Effector memory CD4-positive, alpha-beta T cell (primary cell): Measurements from ENCODE around the gene SLC28A3.

Source experiments
- DNase-seq, 3 donors: peaks; one replicate each; pipeline ENCODE4 v3.0.0-alpha.2; 2020
- H3K27ac ChIP-seq: 2 replicates; pipeline ENCODE4 v1.7.0; 2013; ENCODE audit warnings: mild to moderate bottlenecking, low read length, moderate library complexity; ENCODE audit not compliant: insufficient read depth, poor library complexity, severe bottlenecking
- H3K27me3 ChIP-seq: replicated peaks from 2 replicates; pipeline ENCODE4 v1.7.0; 2013; ENCODE audit warnings: mild to moderate bottlenecking, low read length; ENCODE audit not compliant: insufficient read depth, control insufficient read depth, poor library complexity, severe bottlenecking
- H3K36me3 ChIP-seq: 2 replicates; pipeline ENCODE4 v1.7.0; 2013; ENCODE audit warnings: mild to moderate bottlenecking, low read length, moderate library complexity; ENCODE audit not compliant: control insufficient read depth, insufficient read depth
- H3K4me1 ChIP-seq: 2 replicates; pipeline ENCODE4 v1.7.0; 2013; ENCODE audit warnings: low read length, mild to moderate bottlenecking; ENCODE audit not compliant: control insufficient read depth, insufficient read depth, poor library complexity, severe bottlenecking
- H3K4me3 ChIP-seq: 2 replicates; pipeline ENCODE4 v1.7.0; 2013; ENCODE audit warnings: low read length, low read depth, mild to moderate bottlenecking; ENCODE audit not compliant: insufficient read depth, poor library complexity, severe bottlenecking
- H3K9me3 ChIP-seq: 2 replicates; pipeline ENCODE4 v1.7.0; 2013; ENCODE audit warnings: mild to moderate bottlenecking, low read length, moderate library complexity; ENCODE audit not compliant: control insufficient read depth

Gene SLC28A3

DNA sequence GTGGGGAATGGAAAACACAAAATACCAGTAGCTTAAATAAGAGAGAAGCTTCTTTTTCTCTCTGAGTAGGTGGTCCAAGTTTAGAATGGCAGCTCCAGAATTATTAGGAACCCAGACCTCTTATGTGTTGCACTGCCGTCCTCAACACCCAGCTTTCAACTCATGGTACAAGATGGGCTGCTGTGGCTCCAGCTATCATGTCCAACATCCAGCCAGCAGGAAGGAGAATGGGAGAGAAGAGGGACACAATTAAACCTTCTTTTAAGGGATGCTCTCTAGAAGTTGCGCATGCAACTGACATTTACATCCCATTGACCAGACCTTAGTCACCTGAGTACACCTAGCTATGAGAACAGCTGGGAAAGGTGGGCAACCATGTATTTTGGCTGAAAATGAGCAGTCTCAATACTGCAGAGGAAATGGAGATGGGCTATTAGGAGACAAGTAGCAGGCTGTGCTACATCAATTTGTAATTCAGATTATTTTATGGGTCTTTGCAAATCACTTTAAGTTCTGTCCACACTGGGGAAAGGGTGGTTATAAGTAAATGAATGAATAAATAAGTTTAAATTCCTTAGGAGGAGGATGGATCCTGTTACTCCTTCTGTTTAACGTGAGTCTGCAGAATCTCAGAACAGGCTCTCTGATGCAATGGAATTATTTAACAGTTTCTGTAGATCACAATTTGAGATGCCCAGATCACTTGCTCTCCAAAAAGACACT is 76.1 kb downstream of the SLC28A3 start:
- no peak overlapping the region for H3K4me3 ChIP-seq
- H3K27me3 ChIP-seq = no peaks in the 10 kb centered on the region
- no peaks in the 10 kb centered on the region for H3K36me3 ChIP-seq
- H3K4me1 ChIP-seq = no peaks in the 10 kb centered on the region
- no peak overlapping the region for H3K27ac ChIP-seq
- no peak for DNase-seq
- no peaks in the 10 kb centered on the region for H3K9me3 ChIP-seq

DNA sequence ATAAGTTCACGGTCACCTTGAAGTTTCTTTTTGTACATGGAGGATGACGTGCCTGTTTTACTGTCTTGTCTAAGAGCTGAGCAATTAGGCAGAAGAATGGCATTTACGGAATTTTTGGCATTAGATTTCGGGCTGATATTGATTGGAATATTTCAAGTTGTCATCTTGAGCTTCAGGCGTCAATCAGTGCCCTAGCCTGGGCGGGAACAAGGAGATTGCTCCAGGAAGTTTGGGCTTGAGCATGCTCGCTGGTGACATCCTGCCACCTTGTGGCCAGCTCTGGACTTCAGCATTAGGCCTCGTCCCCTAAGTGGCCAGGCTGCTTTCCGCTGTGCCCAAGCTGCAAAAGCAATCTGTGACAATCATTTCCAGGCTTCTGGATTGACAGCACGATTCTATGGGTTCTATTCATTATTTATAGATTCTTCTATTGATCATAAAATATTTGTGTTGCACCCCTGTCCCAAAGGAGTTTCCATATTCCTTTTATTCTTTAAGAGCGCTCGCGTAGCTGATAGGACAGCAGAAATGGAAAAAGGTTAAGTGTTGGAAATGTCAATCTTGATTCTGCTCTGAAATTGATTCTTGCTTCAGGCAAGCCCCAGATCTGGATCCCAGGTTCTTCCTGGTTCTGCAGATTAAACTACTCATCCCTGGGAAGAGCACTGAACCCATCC is 79.3 kb downstream of the SLC28A3 start:
- Histone ChIP-seq H3K27ac (no peak overlapping the region), H3K27me3 (no peaks in the 10 kb centered on the region), H3K4me1 (no peaks in the 10 kb centered on the region), H3K9me3 (no peaks in the 10 kb centered on the region), H3K36me3 (no peaks in the 10 kb centered on the region), H3K4me3 (no peak overlapping the region)
- DNase-seq = peak in 1 of 3 donors; percentile 17

DNA sequence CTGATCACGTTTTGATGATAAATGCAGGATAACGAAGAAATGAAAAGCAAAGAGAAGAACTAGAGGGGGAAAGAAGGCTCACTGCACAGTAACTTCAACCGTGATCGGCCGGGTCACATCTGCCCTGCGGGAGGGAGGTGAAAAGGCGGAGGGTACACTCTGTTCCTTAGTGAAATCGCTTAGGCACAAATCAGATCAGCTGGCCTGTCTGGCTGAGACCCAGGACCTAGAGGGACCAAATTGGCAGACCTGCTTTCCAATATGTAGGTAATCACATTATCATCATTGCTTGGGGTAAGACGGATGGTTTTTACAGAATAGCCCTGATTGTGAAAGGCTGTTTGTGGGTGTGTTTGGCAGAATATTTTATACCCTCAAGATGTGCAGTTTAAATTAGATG is 82.2 kb downstream of the SLC28A3 start:
- Histone ChIP-seq H3K27ac (no peak overlapping the region), H3K4me3 (no peak overlapping the region), H3K36me3 (no peaks in the 10 kb centered on the region), H3K9me3 (no peaks in the 10 kb centered on the region), H3K27me3 (no peaks in the 10 kb centered on the region), H3K4me1 (no peaks in the 10 kb centered on the region)
- DNase-seq = no peak

DNA sequence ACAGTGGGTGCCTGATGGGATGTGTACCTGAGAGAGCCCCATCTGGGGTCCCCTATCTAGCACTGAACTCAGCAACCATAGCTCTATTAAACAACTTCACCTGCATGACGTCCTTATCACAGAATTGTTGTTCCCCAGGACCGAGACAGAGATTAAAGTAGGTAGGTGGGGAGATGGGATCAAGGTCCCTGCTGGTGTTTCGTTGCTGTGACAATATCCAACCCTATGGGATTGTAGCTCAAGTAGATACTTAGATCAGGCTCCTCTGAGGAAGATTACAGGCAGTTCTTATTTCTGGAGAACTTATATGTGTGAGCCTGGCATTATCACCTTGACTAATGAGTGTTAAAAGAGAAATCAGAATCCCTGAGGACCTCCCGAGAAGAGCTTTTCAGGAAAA is 84.9 kb downstream of the SLC28A3 start:
- H3K4me3 ChIP-seq = no peak overlapping the region

DNA sequence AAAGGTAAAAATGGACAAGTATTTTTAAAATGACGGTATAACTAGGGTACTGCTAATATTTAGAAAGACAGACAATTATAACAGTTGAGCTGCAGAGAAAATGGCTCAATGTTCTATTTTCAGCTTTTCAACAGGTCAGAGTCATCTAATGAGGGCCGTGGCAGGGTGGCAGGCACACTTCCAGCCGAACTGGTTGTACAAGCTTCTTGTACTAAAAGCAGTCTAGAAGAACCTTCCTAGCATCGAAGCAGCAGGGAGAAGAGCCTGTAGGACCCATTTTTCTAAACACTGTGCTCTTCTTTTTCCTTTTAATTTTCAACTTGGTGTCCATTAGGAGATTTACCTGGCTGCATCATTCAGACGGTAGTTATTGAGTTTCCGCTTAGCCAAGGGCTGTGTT is 85.6 kb downstream of the SLC28A3 start:
- Histone ChIP-seq H3K27me3 (no peaks in the 10 kb centered on the region), H3K4me3 (no peak overlapping the region), H3K4me1 (no peaks in the 10 kb centered on the region), H3K9me3 (no peaks in the 10 kb centered on the region), H3K27ac (no peak overlapping the region), H3K36me3 (no peaks in the 10 kb centered on the region)
- no peak for DNase-seq

More for the DNA sequence above, 84.9 kb downstream of the SLC28A3 start:
- no peak for DNase-seq
- Histone ChIP-seq H3K4me1 (no peaks in the 10 kb centered on the region), H3K9me3 (no peaks in the 10 kb centered on the region), H3K27ac (no peak overlapping the region), H3K27me3 (no peaks in the 10 kb centered on the region), H3K36me3 (no peaks in the 10 kb centered on the region)

DNA sequence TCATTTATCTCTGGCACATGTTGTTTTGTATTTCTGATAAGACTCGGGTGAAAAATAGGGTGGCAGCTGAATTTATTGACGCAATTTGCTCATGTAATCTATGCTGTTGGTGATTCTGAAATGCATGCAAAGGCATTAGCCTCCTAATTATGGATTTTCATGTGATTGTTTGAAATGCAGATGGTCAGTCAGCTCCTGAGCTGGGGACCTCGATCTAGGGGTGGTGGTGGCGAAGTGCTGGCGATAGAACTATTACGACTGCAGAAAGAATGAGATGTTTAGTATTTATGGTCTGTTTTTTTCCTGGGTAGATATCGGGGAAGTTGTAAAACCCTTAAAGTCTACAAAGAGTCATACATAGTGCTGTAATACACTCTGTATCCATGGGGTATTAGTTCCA is 88.6 kb downstream of the SLC28A3 start:
- Histone ChIP-seq H3K4me3 (no peak overlapping the region), H3K27ac (no peak overlapping the region), H3K27me3 (no peaks in the 10 kb centered on the region), H3K36me3 (no peaks in the 10 kb centered on the region), H3K4me1 (no peaks in the 10 kb centered on the region), H3K9me3 (no peaks in the 10 kb centered on the region)
- no peak for DNase-seq

DNA sequence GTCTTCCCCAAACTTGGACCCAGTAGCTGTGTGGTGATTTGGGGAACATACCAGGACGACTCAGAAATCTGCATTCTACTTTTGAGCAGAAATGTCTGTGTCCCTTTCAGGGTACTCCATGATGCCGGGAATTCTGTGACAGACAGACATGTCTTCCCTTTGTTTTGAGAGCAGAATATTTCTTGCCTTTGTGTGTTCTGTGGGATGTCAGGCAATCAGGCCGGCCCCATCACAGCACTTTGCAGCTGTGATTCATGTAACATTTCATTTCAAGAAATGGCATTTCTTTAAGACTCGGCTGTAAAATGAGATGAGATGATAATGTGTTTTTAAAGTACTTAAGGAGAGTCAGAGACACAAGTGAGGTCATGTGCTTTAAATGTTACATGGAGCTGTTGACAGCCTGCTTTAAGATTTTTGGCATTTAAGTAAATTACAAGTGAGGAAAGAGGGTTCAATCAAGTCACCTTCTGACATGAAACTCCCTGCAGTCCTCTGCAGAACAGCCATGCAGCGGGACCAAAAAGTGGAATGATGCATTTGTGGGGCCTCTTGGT is 98.7 kb downstream of the SLC28A3 start:
- Histone ChIP-seq H3K36me3 (no peaks in the 10 kb centered on the region), H3K27me3 (no peaks in the 10 kb centered on the region), H3K4me3 (no peak overlapping the region), H3K4me1 (no peaks in the 10 kb centered on the region), H3K9me3 (no peaks in the 10 kb centered on the region), H3K27ac (no peak overlapping the region)
- no peak for DNase-seq

DNA sequence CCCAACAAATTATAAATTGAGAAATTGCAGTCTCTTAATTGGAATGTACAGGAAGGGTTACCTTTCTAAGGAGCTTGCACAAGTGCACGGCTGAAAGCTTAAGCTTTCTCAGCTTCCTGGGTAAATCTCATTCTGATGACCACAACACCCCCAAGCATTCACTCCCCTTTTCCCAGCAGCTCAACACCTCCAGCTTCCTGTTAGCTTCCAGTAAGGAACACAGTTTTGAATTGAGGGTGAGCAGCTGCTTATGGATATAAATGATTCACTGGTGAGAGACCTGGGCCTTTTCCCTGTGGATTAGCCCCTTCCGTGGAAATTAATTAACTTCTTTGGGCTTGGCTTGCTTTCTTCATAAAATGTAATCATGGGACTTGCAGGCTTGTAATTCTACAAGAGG is 101.2 kb downstream of the SLC28A3 start:
- no peak for DNase-seq
- Histone ChIP-seq H3K27me3 (no peaks in the 10 kb centered on the region), H3K36me3 (no peaks in the 10 kb centered on the region), H3K4me3 (no peak overlapping the region), H3K9me3 (no peaks in the 10 kb centered on the region), H3K27ac (no peak overlapping the region), H3K4me1 (no peaks in the 10 kb centered on the region)

DNA sequence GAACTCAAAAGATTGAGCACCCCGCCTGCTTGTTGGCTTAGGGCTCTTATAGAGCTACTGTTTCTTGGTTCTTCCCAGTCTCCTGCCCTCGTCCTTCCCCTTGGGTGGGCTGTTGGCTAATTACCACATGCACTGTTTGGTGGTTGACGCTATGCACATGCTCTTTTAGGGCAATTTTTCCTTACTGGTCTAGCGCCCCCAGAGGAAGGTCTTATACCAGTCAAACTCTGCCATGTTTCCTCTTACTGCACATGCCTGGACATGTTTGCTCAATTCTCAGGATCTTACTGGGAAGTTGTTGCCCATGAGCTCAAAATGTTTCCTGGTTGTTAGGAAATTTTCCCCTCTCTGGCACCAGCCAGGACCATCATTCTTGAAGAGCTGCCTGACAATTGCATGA is 101.9 kb downstream of the SLC28A3 start:
- H3K9me3 ChIP-seq = no peaks in the 10 kb centered on the region
- no peak overlapping the region for H3K27ac ChIP-seq
- no peak for DNase-seq
- H3K4me1 ChIP-seq = no peaks in the 10 kb centered on the region
- H3K27me3 ChIP-seq = no peaks in the 10 kb centered on the region
- no peaks in the 10 kb centered on the region for H3K36me3 ChIP-seq
- H3K4me3 ChIP-seq = no peak overlapping the region

DNA sequence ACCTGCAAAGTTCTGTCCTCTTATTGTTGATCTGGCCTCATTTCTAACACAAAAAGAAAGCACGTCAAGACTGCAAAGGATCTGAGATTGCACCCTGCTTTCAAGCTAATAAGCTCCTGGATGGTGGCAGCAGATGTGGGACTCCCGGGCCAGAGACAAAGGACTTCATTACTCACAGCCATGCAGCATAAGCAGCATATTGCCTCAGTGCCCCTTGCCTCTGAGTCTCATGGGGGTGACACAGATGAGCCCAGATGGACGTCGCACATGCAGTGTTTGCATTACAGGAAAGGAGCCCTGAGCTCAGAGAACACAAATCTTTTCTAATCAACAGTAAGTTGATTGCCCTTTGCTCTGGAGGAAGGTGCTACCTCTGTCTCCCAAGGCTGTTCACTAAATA is 105.0 kb downstream of the SLC28A3 start:
- no peaks in the 10 kb centered on the region for H3K27me3 ChIP-seq
- no peak for DNase-seq
- no peaks in the 10 kb centered on the region for H3K36me3 ChIP-seq
- H3K4me3 ChIP-seq = no peak overlapping the region
- H3K9me3 ChIP-seq = no peaks in the 10 kb centered on the region
- no peaks in the 10 kb centered on the region for H3K4me1 ChIP-seq
- H3K27ac ChIP-seq = no peak overlapping the region
